Heart left ventricle (tissue), 13 donors: ENCODE measurements around the gene LRRN4.

Source experiments
- POLR2A ChIP-seq, 2 donors: fragments of 450-650 bp; IDR thresholded peaks; one replicate each; pipeline ENCODE4 v1.6.1; 2017; ENCODE audit warnings: antibody characterized with exemption in 2 of 2, mild to moderate bottlenecking in 2 of 2, moderate library complexity in 2 of 2
- TF ChIP-seq, protein P1 (sequence below), 12 donors: fragments of 200-600 bp; sonication (generic) in 4 of 12; IDR thresholded peaks; one replicate each; pipeline versions ENCODE4 v1.5.0 to v1.8.0; 2018 to 2022; ENCODE audit warnings: antibody characterized with exemption in 12 of 12, mild to moderate bottlenecking in 5 of 12
- donor health status: ischemic (EF 13 %, LVEDD 7.1; RV severe dilation, severe dysfunction).
- donor health status: DM: no; HTN: yes; CAD: no.
- donor health status: DM: no; HTN: no; CAD: no.
- donor health status: ischemic (EF 25% LVEDD 6.9; RV normal size, moderate dysfunction).
- donor health status: ischemic (EF 25% LVEDD 5.7; RV mildly dilated, moderate dysfunction).
- donor health status: ischemic (EF 35%, LVEDD 5.7; RV mildly dilated, moderate dysfunction).
- donor health status: nonischemic (EF 11% LVEDD 7.7; RV severe dilation, severe dysfunction).
- donor health status: DM: yes; HTN: yes; CAD: no.
- donor health status: PGD.
- donor health status: ischemic (EF 29% LVEDD 5.4; RV normal size, mild dysfunction).
- donor health status: nonischemic (EF 23%, LVEDD 6.1; RV moderate dilation, normal function).

DNA sequence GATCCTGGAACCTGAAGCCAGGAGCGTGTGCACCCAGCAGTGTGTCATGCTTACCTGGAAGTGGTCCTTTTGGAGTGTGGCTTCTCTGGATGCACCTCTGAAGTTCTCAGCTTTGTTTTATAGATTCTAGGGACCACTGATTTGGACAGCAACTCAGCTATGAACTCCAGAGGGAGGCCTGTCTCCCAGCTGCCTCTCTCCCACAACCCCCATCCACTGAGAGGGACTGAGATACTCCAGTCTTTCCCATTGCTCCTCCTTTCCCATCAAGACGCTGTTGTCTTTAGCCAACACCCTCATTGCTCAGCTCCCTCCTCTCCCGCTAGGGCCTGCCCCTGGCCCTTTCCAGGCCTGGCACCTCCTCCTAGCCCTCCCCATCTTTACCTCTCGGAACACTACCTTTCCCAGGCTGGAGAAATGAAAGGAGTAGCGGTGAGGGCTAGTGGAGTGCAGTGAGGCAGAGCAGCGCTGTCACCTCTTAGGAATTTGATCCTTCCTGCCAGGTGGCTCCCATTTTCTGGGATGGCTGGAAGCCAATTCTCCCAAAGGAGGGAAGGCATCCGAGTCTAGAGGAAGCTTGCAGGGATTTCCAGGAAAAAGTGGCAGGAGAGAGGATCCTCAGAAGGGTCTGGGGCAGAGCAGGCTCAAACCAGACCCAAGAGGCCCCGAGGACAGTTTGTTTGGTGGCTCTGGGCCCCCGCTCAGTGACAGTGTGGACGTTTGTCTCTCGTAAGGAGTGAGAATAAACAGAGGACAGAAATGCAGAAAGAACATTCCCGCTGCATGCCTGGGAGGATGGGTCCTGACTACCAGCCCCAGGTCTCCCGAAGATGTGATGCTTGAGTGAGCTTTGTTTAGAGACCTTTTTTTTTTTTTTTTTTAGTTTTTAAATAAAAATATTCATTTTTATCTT lies at the start of gene LRRN4:
- TF ChIP-seq, protein P1, sequence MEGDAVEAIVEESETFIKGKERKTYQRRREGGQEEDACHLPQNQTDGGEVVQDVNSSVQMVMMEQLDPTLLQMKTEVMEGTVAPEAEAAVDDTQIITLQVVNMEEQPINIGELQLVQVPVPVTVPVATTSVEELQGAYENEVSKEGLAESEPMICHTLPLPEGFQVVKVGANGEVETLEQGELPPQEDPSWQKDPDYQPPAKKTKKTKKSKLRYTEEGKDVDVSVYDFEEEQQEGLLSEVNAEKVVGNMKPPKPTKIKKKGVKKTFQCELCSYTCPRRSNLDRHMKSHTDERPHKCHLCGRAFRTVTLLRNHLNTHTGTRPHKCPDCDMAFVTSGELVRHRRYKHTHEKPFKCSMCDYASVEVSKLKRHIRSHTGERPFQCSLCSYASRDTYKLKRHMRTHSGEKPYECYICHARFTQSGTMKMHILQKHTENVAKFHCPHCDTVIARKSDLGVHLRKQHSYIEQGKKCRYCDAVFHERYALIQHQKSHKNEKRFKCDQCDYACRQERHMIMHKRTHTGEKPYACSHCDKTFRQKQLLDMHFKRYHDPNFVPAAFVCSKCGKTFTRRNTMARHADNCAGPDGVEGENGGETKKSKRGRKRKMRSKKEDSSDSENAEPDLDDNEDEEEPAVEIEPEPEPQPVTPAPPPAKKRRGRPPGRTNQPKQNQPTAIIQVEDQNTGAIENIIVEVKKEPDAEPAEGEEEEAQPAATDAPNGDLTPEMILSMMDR (IDR thresholded peaks at IDR 0.05): no peak
- TF ChIP-seq POLR2A (IDR thresholded peaks at IDR 0.05): no peak
